IPS DF 6.9 (cell line): ENCODE data around the gene PHF2.

Source experiments
- DNase-seq: peaks from one replicate; pipeline ENCODE4 v3.0.0-alpha.2; 2013; ENCODE audit warnings: low read depth, low spot score
- H3K27ac ChIP-seq: one replicate; pipeline ENCODE4 v1.5.1; 2013; ENCODE audit warnings: low read length, control low read depth
- H3K27me3 ChIP-seq: 2 replicates; pipeline ENCODE4 v1.6.1; 2013; ENCODE audit warnings: mild to moderate bottlenecking, low read length; ENCODE audit not compliant: control insufficient read depth, insufficient read depth
- H3K36me3 ChIP-seq: 2 replicates; pipeline ENCODE4 v1.6.1; 2013; ENCODE audit warnings: low read length; ENCODE audit not compliant: control insufficient read depth, insufficient read depth
- H3K4me1 ChIP-seq: 2 replicates; pipeline ENCODE4 v1.6.1; 2013; ENCODE audit warnings: low read length; ENCODE audit not compliant: control insufficient read depth, insufficient read depth
- H3K4me3 ChIP-seq: 2 replicates; pipeline ENCODE4 v1.5.1; 2013; ENCODE audit warnings: mild to moderate bottlenecking, low read length
- H3K9me3 ChIP-seq: 2 replicates; pipeline ENCODE4 v1.6.1; 2013; ENCODE audit warnings: low read length, inconsistent platforms; ENCODE audit not compliant: control insufficient read depth, insufficient read depth
- whole genome bisulfite sequencing: extraction: QIAGEN DNeasy Blood & Tissue Kit; methylation state at CpG from one replicate; pipeline ENCODE4 v1.1.7; 2013; ENCODE audit warnings: mixed read lengths, missing lambda C conversion rate; ENCODE audit not compliant: insufficient read length, insufficient coverage; 5-methylcytosine and 5-hydroxymethylcytosine counted together

PHF2 gene

GRCh38 chr9:93600504-93600903 is 24.1 kb downstream of the PHF2 start:
- H3K4me3 ChIP-seq, result no peak overlapping the region
- no CpG with 5 or more reads among the region's 3 CpGs for WGBS
- H3K9me3 ChIP-seq, result no peaks in the 10 kb centered on the region
- no peak for DNase-seq
- H3K27me3 ChIP-seq, result no peaks in the 10 kb centered on the region
- H3K27ac ChIP-seq, result no peak overlapping the region
- no peaks in the 10 kb centered on the region for H3K36me3 ChIP-seq
- peaks cover 16% of the 10 kb centered on the region for H3K4me1 ChIP-seq

GRCh38 chr9:93601063-93601462 is 24.7 kb downstream of the PHF2 start:
- Histone ChIP-seq H3K36me3 (no peaks in the 10 kb centered on the region), H3K4me3 (no peak overlapping the region), H3K27ac (no peak overlapping the region), H3K27me3 (no peaks in the 10 kb centered on the region), H3K9me3 (no peaks in the 10 kb centered on the region), H3K4me1 (peaks cover 16% of the 10 kb centered on the region)
- DNase-seq, result no peak
- no CpG with 5 or more reads among the region's 4 CpGs for WGBS

- H3K4me3 ChIP-seq, result no peak overlapping the region
- no peak overlapping the region for H3K27ac ChIP-seq
- no peaks in the 10 kb centered on the region for H3K9me3 ChIP-seq
- peaks cover 16% of the 10 kb centered on the region for H3K4me1 ChIP-seq
- H3K27me3 ChIP-seq, result no peaks in the 10 kb centered on the region
- WGBS, result no CpG with 5 or more reads among the region's 5 CpGs
- H3K36me3 ChIP-seq, result no peaks in the 10 kb centered on the region
- DNase-seq, result no peak
Measured at GRCh38 chr9:93601666-93602065, 25.3 kb downstream of the PHF2 start.

- Histone ChIP-seq H3K36me3 (no peaks in the 10 kb centered on the region), H3K4me1 (peaks cover 16% of the 10 kb centered on the region), H3K27ac (no peak overlapping the region), H3K27me3 (no peaks in the 10 kb centered on the region), H3K4me3 (no peak overlapping the region), H3K9me3 (no peaks in the 10 kb centered on the region)
- no CpG with 5 or more reads among the region's 15 CpGs for WGBS
- DNase-seq, result no peak
Measured at GRCh38 chr9:93603011-93603410, 26.6 kb downstream of the PHF2 start.

- Histone ChIP-seq H3K36me3 (no peaks in the 10 kb centered on the region), H3K27me3 (no peaks in the 10 kb centered on the region), H3K4me1 (peaks cover 16% of the 10 kb centered on the region), H3K27ac (no peak overlapping the region), H3K9me3 (no peaks in the 10 kb centered on the region), H3K4me3 (no peak overlapping the region)
- DNase-seq, result no peak
- no CpG with 5 or more reads among the region's 4 CpGs for WGBS
Measured at GRCh38 chr9:93603906-93604326, 27.5 kb downstream of the PHF2 start.

- Histone ChIP-seq H3K9me3 (no peaks in the 10 kb centered on the region), H3K4me3 (no peak overlapping the region), H3K27ac (no peak overlapping the region), H3K27me3 (no peaks in the 10 kb centered on the region), H3K4me1 (no peaks in the 10 kb centered on the region), H3K36me3 (no peaks in the 10 kb centered on the region)
- no peak for DNase-seq
- no CpG with 5 or more reads among the region's 3 CpGs for WGBS
Measured at GRCh38 chr9:93606187-93606586, 29.8 kb downstream of the PHF2 start.

- no peaks in the 10 kb centered on the region for H3K9me3 ChIP-seq
- no peaks in the 10 kb centered on the region for H3K4me1 ChIP-seq
- no CpG with 5 or more reads among the region's 1 CpG for WGBS
- no peaks in the 10 kb centered on the region for H3K27me3 ChIP-seq
- no peak overlapping the region for H3K27ac ChIP-seq
- no peak for DNase-seq
- H3K36me3 ChIP-seq, result no peaks in the 10 kb centered on the region
- no peak overlapping the region for H3K4me3 ChIP-seq
Measured at GRCh38 chr9:93610206-93610605, 33.8 kb downstream of the PHF2 start.

GRCh38 chr9:93612052-93612795 is 35.8 kb downstream of the PHF2 start:
- peaks cover 4% of the 10 kb centered on the region; the same call in 1 of the 2 replicates for H3K4me1 ChIP-seq
- no CpG with 5 or more reads among the region's 2 CpGs for WGBS
- H3K27me3 ChIP-seq, result no peaks in the 10 kb centered on the region
- H3K4me3 ChIP-seq, result no peak overlapping the region
- DNase-seq, result no peak
- H3K9me3 ChIP-seq, result no peaks in the 10 kb centered on the region
- H3K36me3 ChIP-seq, result no peaks in the 10 kb centered on the region
- H3K27ac ChIP-seq, result no peak overlapping the region

GRCh38 chr9:93612796-93613154 is 36.4 kb downstream of the PHF2 start:
- Histone ChIP-seq H3K4me3 (no peak overlapping the region), H3K36me3 (no peaks in the 10 kb centered on the region), H3K4me1 (peaks cover 4% of the 10 kb centered on the region; the same call in 1 of the 2 replicates), H3K9me3 (no peaks in the 10 kb centered on the region), H3K27me3 (no peaks in the 10 kb centered on the region), H3K27ac (no peak overlapping the region)
- no CpG with 5 or more reads among the region's 5 CpGs for WGBS
- no peak for DNase-seq

- no peak for DNase-seq
Measured at GRCh38 chr9:93613174-93613573, 36.8 kb downstream of the PHF2 start.

GRCh38 chr9:93613791-93614190 is 37.4 kb downstream of the PHF2 start:
- WGBS, result no CpG with 5 or more reads among the region's 3 CpGs
- Histone ChIP-seq H3K27me3 (no peaks in the 10 kb centered on the region), H3K36me3 (no peaks in the 10 kb centered on the region), H3K4me1 (peaks cover 4% of the 10 kb centered on the region; the same call in 1 of the 2 replicates), H3K27ac (no peak overlapping the region), H3K9me3 (no peaks in the 10 kb centered on the region), H3K4me3 (no peak overlapping the region)
- DNase-seq, result no peak

More at GRCh38 chr9:93613174-93613573, 36.8 kb downstream of the PHF2 start:
- Histone ChIP-seq H3K4me3 (no peak overlapping the region), H3K36me3 (no peaks in the 10 kb centered on the region), H3K9me3 (no peaks in the 10 kb centered on the region), H3K27ac (no peak overlapping the region), H3K27me3 (no peaks in the 10 kb centered on the region), H3K4me1 (peaks cover 4% of the 10 kb centered on the region; the same call in 1 of the 2 replicates)
- no CpG with 5 or more reads among the region's 5 CpGs for WGBS
